LNCaP clone FGC (cell line): ENCODE data around the gene TRAF1.
A peak's percentile ranks its signal among the peaks of the same experiment; 100 is the strongest.

ENCODE experiments used
- DNase-seq: peaks from one replicate; pipeline ENCODE4 v3.0.0-alpha.2; 2011; ENCODE audit warnings: low read depth
- H3K4me3 ChIP-seq: 2 replicates; pipeline ENCODE4 v1.5.1; 2011; ENCODE audit warnings: mild to moderate bottlenecking, low read depth, low read length, control low read depth
- TF ChIP-seq, protein P1 (sequence below): IDR thresholded peaks from 2 replicates; pipeline ENCODE4 v1.5.1; 2012; ENCODE audit warnings: mild to moderate bottlenecking; ENCODE audit not compliant: control insufficient read depth, insufficient read depth; ENCODE audit errors: extremely low read depth

TRAF1 gene

DNA sequence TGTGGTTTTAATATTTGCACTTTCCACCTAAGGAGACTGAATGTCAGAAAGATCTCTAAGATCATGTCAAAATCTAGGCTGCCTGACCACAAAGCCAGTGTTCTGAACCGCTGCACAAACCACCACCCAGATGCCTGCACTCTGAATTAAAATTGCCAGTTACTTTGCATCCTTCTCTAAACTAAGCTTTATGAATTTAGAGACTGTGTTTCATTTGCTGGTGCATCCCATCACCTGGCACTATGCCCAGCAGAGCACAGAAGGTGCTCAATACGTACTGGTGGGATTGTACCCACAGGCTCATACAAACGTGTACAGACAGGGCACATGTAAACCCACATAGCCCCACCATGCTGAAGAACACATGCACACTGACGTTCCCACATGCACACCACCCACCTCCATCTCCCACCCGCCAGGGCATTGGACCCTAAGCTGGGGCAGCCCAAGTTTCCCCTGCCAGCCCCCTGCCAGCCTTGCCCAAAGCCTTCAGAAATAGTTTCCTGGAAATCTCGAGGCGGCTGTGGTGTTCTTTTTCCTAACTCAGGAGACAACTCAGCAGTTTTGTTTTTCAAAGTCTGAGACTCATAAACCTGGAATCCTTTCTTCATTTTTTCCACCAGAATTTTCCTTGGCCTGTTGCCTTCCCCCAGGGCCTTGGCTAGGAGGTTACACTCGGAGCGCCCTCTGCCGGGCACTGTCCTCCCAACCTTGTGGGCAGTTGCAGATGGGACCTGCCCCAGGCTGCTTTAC lies 9.6 kb upstream of the TRAF1 start:
- DNase-seq: peak; percentile 61
- TF ChIP-seq, protein P1, sequence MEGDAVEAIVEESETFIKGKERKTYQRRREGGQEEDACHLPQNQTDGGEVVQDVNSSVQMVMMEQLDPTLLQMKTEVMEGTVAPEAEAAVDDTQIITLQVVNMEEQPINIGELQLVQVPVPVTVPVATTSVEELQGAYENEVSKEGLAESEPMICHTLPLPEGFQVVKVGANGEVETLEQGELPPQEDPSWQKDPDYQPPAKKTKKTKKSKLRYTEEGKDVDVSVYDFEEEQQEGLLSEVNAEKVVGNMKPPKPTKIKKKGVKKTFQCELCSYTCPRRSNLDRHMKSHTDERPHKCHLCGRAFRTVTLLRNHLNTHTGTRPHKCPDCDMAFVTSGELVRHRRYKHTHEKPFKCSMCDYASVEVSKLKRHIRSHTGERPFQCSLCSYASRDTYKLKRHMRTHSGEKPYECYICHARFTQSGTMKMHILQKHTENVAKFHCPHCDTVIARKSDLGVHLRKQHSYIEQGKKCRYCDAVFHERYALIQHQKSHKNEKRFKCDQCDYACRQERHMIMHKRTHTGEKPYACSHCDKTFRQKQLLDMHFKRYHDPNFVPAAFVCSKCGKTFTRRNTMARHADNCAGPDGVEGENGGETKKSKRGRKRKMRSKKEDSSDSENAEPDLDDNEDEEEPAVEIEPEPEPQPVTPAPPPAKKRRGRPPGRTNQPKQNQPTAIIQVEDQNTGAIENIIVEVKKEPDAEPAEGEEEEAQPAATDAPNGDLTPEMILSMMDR: peak; percentile 95

DNA sequence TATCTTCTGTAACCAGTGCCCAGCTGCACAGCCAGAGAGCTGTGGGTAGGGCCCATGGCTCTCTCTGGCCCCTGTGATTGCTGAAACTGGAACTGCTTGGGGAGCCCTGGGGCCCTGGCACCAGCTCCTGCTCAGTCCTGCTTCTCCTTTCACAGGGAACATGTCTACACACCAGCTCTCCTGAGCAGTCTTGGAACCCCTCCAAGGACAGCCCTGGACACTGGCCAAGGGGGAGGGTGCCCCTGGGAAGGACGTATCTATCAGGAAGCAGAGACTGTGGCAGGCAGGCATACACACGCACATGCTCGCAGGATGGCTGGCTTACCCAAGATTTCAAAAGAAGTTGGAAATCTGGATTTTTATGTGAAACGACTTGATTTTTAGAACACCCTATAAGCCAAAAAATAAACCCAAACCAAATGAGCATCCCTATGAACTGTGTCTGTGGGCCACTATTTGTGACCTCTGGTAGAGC lies 8.8 kb upstream of the TRAF1 start:
- TF ChIP-seq, protein P1: no peak
- no peak overlapping the region for H3K4me3 ChIP-seq
- DNase-seq: peak; percentile 94

More for the DNA sequence above, 9.6 kb upstream of the TRAF1 start:
- H3K4me3 ChIP-seq: no peak overlapping the region

DNA sequence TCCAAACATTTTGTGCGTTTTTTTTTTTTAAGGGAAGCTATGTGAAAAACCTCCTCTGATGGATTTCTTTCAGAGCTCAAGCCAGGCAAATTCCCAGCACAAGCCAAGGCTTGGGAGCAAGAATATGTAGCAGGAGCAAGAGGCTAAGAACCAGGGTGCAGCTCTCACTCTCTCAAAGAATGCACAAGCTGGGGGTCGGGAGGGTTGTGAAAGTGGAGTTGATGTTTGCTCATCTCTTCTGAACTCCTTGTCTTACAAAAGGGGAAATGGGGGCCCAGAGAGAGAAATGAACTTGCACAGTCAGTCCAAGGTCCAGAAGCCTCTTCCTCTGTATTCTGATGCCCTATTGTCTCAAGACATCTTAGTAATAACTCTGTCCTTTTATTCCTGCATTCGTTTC lies 7.7 kb upstream of the TRAF1 start:
- no peak for DNase-seq
- no peak overlapping the region for H3K4me3 ChIP-seq
- TF ChIP-seq, protein P1: no peak

DNA sequence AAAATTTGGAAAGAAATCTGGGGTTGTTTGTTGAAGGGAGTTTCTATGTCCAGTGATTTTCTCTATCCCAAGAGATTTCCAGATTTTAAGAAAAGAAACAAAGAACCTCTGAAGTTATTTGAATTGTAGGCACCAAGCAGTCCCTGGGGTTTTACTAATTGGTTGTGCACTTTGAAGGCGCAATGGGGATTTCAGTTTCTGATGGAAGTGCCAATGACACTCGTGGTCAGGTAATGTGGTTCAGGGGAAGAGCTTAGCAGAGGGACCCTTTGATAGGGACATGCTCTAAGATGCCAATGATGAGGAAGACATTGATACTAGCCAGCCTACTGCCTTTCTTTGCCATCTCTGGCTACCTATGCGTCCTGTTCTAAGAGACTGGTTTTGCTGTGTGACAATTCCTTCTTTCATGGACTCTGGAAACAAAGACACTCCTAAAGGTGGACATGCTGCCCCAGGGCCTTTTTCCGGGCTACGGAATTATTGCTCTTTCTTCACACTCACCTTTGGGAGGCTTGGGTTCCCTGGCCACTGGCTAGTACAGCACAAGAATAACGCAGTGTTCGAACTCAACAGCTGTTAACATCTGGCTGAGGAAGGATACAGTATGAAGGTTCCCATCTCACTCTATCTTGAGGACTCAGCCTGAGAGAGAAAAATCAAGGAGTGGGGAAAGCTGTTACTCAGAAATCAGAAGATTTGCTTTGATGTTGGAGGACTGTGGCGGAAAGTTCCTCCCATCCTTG lies 6.9 kb upstream of the TRAF1 start:
- no peak overlapping the region for H3K4me3 ChIP-seq
- TF ChIP-seq, protein P1: no peak

DNA sequence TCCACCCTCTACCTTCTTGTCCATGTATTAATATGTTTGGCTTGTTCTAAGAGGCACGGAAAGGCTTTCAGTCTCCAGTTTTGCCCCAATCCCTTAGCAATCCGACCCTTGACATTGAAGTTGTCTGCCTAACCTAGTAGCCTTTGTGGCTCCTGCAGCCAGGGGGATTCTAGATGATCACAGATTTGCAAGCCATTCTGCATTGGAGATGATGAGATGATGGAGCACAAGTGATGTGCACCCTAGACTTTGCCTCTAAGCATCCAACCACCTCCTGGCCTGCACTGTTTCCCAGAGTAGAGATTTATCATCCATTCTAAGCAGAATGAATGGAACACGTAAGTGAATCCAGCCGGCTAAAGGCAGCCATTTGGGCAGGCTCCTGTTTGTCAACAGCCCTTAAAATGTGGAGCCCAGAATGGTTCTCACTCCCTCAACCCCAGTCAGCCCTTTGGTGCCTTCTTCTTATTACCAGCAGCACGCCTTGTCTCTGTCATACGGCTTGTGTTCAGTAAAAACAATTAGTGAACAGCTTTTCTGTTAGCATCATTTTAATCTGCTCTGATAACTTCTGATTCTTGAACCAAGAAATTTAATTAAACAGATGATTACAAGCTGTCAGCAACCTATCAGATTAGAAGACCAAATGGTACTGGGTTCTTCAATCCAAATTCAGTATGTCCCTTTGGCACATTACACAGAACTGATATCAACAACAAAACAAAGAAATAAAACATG lies 5.7 kb upstream of the TRAF1 start:
- H3K4me3 ChIP-seq: no peak overlapping the region
- DNase-seq: no peak
- TF ChIP-seq, protein P1: no peak

More for the DNA sequence above, 6.9 kb upstream of the TRAF1 start:
- DNase-seq: no peak

DNA sequence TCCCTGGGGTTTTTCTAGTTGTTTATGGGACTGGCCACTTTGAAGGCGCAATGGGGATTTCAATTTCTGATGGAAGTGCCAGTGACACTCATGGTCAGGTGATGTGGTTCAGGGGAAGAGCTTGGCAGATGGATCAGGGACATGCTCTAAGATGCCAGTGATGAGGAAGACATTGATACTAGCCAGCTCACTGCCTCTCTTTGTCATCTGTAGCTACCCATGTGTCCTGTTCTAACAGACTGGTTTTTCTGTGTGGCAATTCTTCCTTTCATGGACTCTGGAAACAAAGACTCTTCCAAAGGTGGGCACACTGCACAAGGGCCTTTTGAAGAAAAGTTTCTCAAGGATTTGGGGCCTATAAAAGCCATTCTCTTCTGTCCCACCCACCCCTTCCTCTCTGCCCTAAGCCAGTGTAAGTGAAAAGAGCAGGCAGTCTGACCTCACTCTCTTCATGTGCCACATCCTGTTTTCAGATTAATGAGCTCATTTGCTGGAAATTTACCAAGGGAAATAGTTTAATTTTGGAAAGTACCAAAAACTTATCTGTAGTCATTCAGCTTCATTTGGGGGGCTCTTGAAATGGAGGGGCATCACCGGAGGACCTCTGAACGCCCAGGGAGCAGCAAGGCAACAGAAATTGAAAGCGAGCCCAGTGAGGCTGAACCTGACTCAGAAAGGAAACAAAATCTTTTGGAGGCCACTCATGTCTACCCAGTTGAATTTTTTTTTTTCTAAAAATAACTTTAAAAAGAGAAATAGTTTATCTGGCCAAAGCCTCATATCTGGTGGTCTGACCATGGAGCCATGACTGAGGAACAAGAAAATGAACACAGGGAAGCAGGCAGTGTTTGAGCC lies 4.9 kb upstream of the TRAF1 start:
- H3K4me3 ChIP-seq: no peak overlapping the region
- no peak for DNase-seq
- TF ChIP-seq, protein P1: no peak
